Measurements from ENCODE around the gene PSD.

The PSD gene

GRCh38 chr10:102424145-102424544 is 5.6 kb upstream of the PSD start:
- Histone ChIP-seq H4K8ac (ENCODE audit: low read depth, low read length) (no peak overlapping the region), H3K79me1 (ENCODE audit: low read length) (peaks cover 8% of the 10 kb centered on the region), H3K79me2 (ENCODE audit: control insufficient read depth, insufficient read depth, low read length, poor library complexity) (peaks cover 4% of the 10 kb centered on the region), H3K27ac (ENCODE audit: low read depth, low read length) (no peak overlapping the region), H3K4me3 (ENCODE audit: low read depth, low read length) (no peak overlapping the region), H3K9me3 (ENCODE audit: insufficient read depth, low read depth, low read length) (no peaks in the 10 kb centered on the region), H3K14ac (ENCODE audit: low read length) (no peak overlapping the region), H4K12ac (ENCODE audit: low read depth, low read length) (no peak overlapping the region), H3K18ac (ENCODE audit: low read length) (no peak overlapping the region), H2AK5ac (ENCODE audit: low read length) (no peak overlapping the region), H3K23ac (ENCODE audit: low read length) (no peak overlapping the region), H3K4ac (ENCODE audit: low read depth, low read length) (no peak overlapping the region), H3K27me3 (ENCODE audit: insufficient read depth, low read length) (no peaks in the 10 kb centered on the region), H3K4me2 (ENCODE audit: low read length) (no peak overlapping the region), H2BK120ac (ENCODE audit: insufficient read depth, low read length, poor library complexity) (no peak overlapping the region), H3K9ac (ENCODE audit: low read length) (no peak overlapping the region), H3K36me3 (ENCODE audit: control insufficient read depth in 1 of 2, insufficient read depth in 2 of 2, low read length in 2 of 2) (peaks cover 17 to 24% of the 10 kb centered on the region in 2 experiments), H2BK12ac (ENCODE audit: low read length) (no peak overlapping the region), H2BK5ac (ENCODE audit: low read depth, low read length, poor library complexity) (no peak overlapping the region), H2AFZ (ENCODE audit: insufficient read depth, low read length, poor library complexity) (no peak overlapping the region), H3K4me1 (ENCODE audit: control insufficient read depth in 1 of 2, insufficient read depth in 2 of 2, low read length in 2 of 2) (peaks cover 13 to 24% of the 10 kb centered on the region in 2 experiments), H4K91ac (ENCODE audit: low read depth, low read length) (no peak overlapping the region)
- no peak for DNase-seq
- WGBS (ENCODE audit: extremely low coverage, insufficient coverage, insufficient read length): no CpG with 5 or more reads among the region's 9 CpGs

- no CpG with 5 or more reads among the region's 13 CpGs for WGBS (ENCODE audit: extremely low coverage, insufficient coverage, insufficient read length)
- Histone ChIP-seq H3K4me2 (ENCODE audit: low read length) (no peak overlapping the region), H4K8ac (ENCODE audit: low read depth, low read length) (no peak overlapping the region), H4K12ac (ENCODE audit: low read depth, low read length) (no peak overlapping the region), H3K27ac (ENCODE audit: low read depth, low read length) (no peak overlapping the region), H3K36me3 (ENCODE audit: control insufficient read depth in 1 of 2, insufficient read depth in 2 of 2, low read length in 2 of 2) (peaks cover 17 to 24% of the 10 kb centered on the region in 2 experiments), H3K27me3 (ENCODE audit: insufficient read depth, low read length) (peaks cover 4% of the 10 kb centered on the region), H3K4me3 (ENCODE audit: low read depth, low read length) (no peak overlapping the region), H3K4me1 (ENCODE audit: control insufficient read depth in 1 of 2, insufficient read depth in 2 of 2, low read length in 2 of 2) (peaks cover 16 to 27% of the 10 kb centered on the region in 2 experiments), H3K79me1 (ENCODE audit: low read length) (peaks cover 8% of the 10 kb centered on the region), H3K9ac (ENCODE audit: low read length) (no peak overlapping the region), H4K91ac (ENCODE audit: low read depth, low read length) (no peak overlapping the region), H3K23ac (ENCODE audit: low read length) (no peak overlapping the region), H3K14ac (ENCODE audit: low read length) (no peak overlapping the region), H2AK5ac (ENCODE audit: low read length) (no peak overlapping the region), H2BK12ac (ENCODE audit: low read length) (no peak overlapping the region), H2AFZ (ENCODE audit: insufficient read depth, low read length, poor library complexity) (no peak overlapping the region), H2BK5ac (ENCODE audit: low read depth, low read length, poor library complexity) (no peak overlapping the region), H3K9me3 (ENCODE audit: insufficient read depth, low read depth, low read length) (no peaks in the 10 kb centered on the region), H2BK120ac (ENCODE audit: insufficient read depth, low read length, poor library complexity) (no peak overlapping the region), H3K79me2 (ENCODE audit: control insufficient read depth, insufficient read depth, low read length, poor library complexity) (peaks cover 4% of the 10 kb centered on the region), H3K18ac (ENCODE audit: low read length) (no peak overlapping the region), H3K4ac (ENCODE audit: low read depth, low read length) (no peak overlapping the region)
- no peak for DNase-seq
Observed at GRCh38 chr10:102423372-102423968, 4.9 kb upstream of the PSD start.

GRCh38 chr10:102422545-102423129 is 4.1 kb upstream of the PSD start:
- H4K12ac ChIP-seq (ENCODE audit: low read depth, low read length): peak overlapping the region; percentile 26
- no peaks in the 10 kb centered on the region for H3K9me3 ChIP-seq (ENCODE audit: insufficient read depth, low read depth, low read length)
- H3K79me1 ChIP-seq (ENCODE audit: low read length): peaks cover 8% of the 10 kb centered on the region
- no peak overlapping the region for H2BK120ac ChIP-seq (ENCODE audit: insufficient read depth, low read length, poor library complexity)
- H3K4ac ChIP-seq (ENCODE audit: low read depth, low read length): no peak overlapping the region
- peaks cover 7% of the 10 kb centered on the region for H3K27me3 ChIP-seq (ENCODE audit: insufficient read depth, low read length)
- H3K36me3 ChIP-seq (ENCODE audit: control insufficient read depth in 1 of 2, insufficient read depth in 2 of 2, low read length in 2 of 2): peaks cover 17 to 24% of the 10 kb centered on the region in 2 experiments
- peak overlapping the region; percentile 88 for H3K4me2 ChIP-seq (ENCODE audit: low read length)
- no CpG with 5 or more reads among the region's 28 CpGs for WGBS (ENCODE audit: extremely low coverage, insufficient coverage, insufficient read length)
- no peak overlapping the region for H2AK5ac ChIP-seq (ENCODE audit: low read length)
- H3K27ac ChIP-seq (ENCODE audit: low read depth, low read length): no peak overlapping the region
- DNase-seq: peak; percentile 90 to 93
- no peak overlapping the region for H2BK5ac ChIP-seq (ENCODE audit: low read depth, low read length, poor library complexity)
- H3K14ac ChIP-seq (ENCODE audit: low read length): no peak overlapping the region
- no peak overlapping the region for H3K9ac ChIP-seq (ENCODE audit: low read length)
- no peak overlapping the region for H2AFZ ChIP-seq (ENCODE audit: insufficient read depth, low read length, poor library complexity)
- H3K79me2 ChIP-seq (ENCODE audit: control insufficient read depth, insufficient read depth, low read length, poor library complexity): peaks cover 4% of the 10 kb centered on the region
- H3K18ac ChIP-seq (ENCODE audit: low read length): no peak overlapping the region
- H3K23ac ChIP-seq (ENCODE audit: low read length): no peak overlapping the region
- H3K4me1 ChIP-seq (ENCODE audit: control insufficient read depth in 1 of 2, insufficient read depth in 2 of 2, low read length in 2 of 2): peaks cover 16 to 27% of the 10 kb centered on the region in 2 experiments
- no peak overlapping the region for H4K8ac ChIP-seq (ENCODE audit: low read depth, low read length)
- H3K4me3 ChIP-seq (ENCODE audit: low read depth, low read length): no peak overlapping the region
- no peak overlapping the region for H2BK12ac ChIP-seq (ENCODE audit: low read length)
- no peak overlapping the region for H4K91ac ChIP-seq (ENCODE audit: low read depth, low read length)

- peak overlapping the region; percentile 10 for H3K18ac ChIP-seq (ENCODE audit: low read length)
- peaks cover 16 to 27% of the 10 kb centered on the region in 2 experiments for H3K4me1 ChIP-seq (ENCODE audit: control insufficient read depth in 1 of 2, insufficient read depth in 2 of 2, low read length in 2 of 2)
- H3K4ac ChIP-seq (ENCODE audit: low read depth, low read length): no peak overlapping the region
- H4K12ac ChIP-seq (ENCODE audit: low read depth, low read length): peak overlapping the region; percentile 56
- no peak overlapping the region for H2BK12ac ChIP-seq (ENCODE audit: low read length)
- peak overlapping the region; percentile 97 for H4K8ac ChIP-seq (ENCODE audit: low read depth, low read length)
- H3K23ac ChIP-seq (ENCODE audit: low read length): no peak overlapping the region
- peak overlapping the region; percentile 87 for H3K27ac ChIP-seq (ENCODE audit: low read depth, low read length)
- peak overlapping the region; percentile 5 for H2BK120ac ChIP-seq (ENCODE audit: insufficient read depth, low read length, poor library complexity)
- peak overlapping the region; percentile 55 for H3K9ac ChIP-seq (ENCODE audit: low read length)
- peak overlapping the region; percentile 88 for H3K4me2 ChIP-seq (ENCODE audit: low read length)
- peaks cover 8% of the 10 kb centered on the region for H3K79me1 ChIP-seq (ENCODE audit: low read length)
- WGBS (ENCODE audit: extremely low coverage, insufficient coverage, insufficient read length): no CpG with 5 or more reads among the region's 62 CpGs
- peak overlapping the region; percentile 48 for H3K14ac ChIP-seq (ENCODE audit: low read length)
- H3K9me3 ChIP-seq (ENCODE audit: insufficient read depth, low read depth, low read length): no peaks in the 10 kb centered on the region
- H2BK5ac ChIP-seq (ENCODE audit: low read depth, low read length, poor library complexity): no peak overlapping the region
- H4K91ac ChIP-seq (ENCODE audit: low read depth, low read length): peak overlapping the region; percentile 23
- H2AFZ ChIP-seq (ENCODE audit: insufficient read depth, low read length, poor library complexity): peak overlapping the region; percentile 38
- peak; percentile 66 for DNase-seq
- peaks cover 17 to 24% of the 10 kb centered on the region in 2 experiments for H3K36me3 ChIP-seq (ENCODE audit: control insufficient read depth in 1 of 2, insufficient read depth in 2 of 2, low read length in 2 of 2)
- H3K27me3 ChIP-seq (ENCODE audit: insufficient read depth, low read length): peaks cover 7% of the 10 kb centered on the region
- H3K4me3 ChIP-seq (ENCODE audit: low read depth, low read length): peak overlapping the region; percentile 75
- H2AK5ac ChIP-seq (ENCODE audit: low read length): peak overlapping the region; percentile 32
- H3K79me2 ChIP-seq (ENCODE audit: control insufficient read depth, insufficient read depth, low read length, poor library complexity): peaks cover 4% of the 10 kb centered on the region
Observed at GRCh38 chr10:102421757-102422512, 3.4 kb upstream of the PSD start.
